Measurements from ENCODE around the gene CREBBP. TPM values are rescaled to one million over a fixed set of nuclear protein-coding genes. Genes with fewer than 3 reads are reported as not detected.

The CREBBP gene
- polyA plus RNA-seq, 2 of the 4 experiments (the other 2 are of a cell fraction): 8.0 to 13.4 TPM

GRCh38 chr16:3829631-3830536 is 50.6 kb downstream of the CREBBP start:
- DNase-seq (ENCODE audit: low read depth in 1 of 2, low spot score in 1 of 2) (no peak), ATAC-seq (no peak), FAIRE-seq (no peak)
- WGBS (ENCODE audit: missing lambda C conversion rate): 79% methylated on average over 6 of the region's 6 CpGs
- Histone ChIP-seq H3K9me3 (peaks cover 14% of the 10 kb centered on the region), H3K27ac (no peak overlapping the region), H3K4me1 (peaks cover 12% of the 10 kb centered on the region; the same call in 1 of the 3 replicates), H3K4me3 (no peak overlapping the region), H3K4me2 (no peak overlapping the region)
- TF ChIP-seq NR3C1 (IDR thresholded peaks at IDR 0.05) (no peak), MAFK (IDR thresholded peaks at IDR 0.05; ENCODE audit: partially characterized antibody) (no peak), SMC3 (IDR thresholded peaks at IDR 0.05) (no peak), GATA3 (IDR thresholded peaks at IDR 0.05; ENCODE audit: borderline replicate concordance) (no peak), CBX8 (IDR thresholded peaks at IDR 0.05) (no peak), JUNB (IDR thresholded peaks at IDR 0.05) (no peak), RNF2 (IDR thresholded peaks at IDR 0.05; ENCODE audit: borderline replicate concordance, low read depth) (no peak), POLR2AphosphoS2 (conservative IDR thresholded peaks at IDR 0.05; ENCODE audit: low read length) (no peak), CHD4 (IDR thresholded peaks at IDR 0.05; ENCODE audit: borderline replicate concordance) (no peak), USF2 (IDR thresholded peaks at IDR 0.05) (no peak), HDAC2 (IDR thresholded peaks at IDR 0.05) (no peak), NFE2L2 (conservative IDR thresholded peaks at IDR 0.05; ENCODE audit: low read length) (no peak), RCOR1 (IDR thresholded peaks at IDR 0.05; ENCODE audit: low read depth, low read length) (no peak), HES2 (IDR thresholded peaks at IDR 0.05) (no peak)
- POLR2A ChIA-PET: no interaction called here
- CTCF ChIA-PET: no interaction called here

- 88% methylated on average over 4 of the region's 4 CpGs for WGBS (ENCODE audit: missing lambda C conversion rate)
Observed at GRCh38 chr16:3825940-3826339, 54.6 kb downstream of the CREBBP start.

More at GRCh38 chr16:3825940-3826339, 54.6 kb downstream of the CREBBP start:
- POLR2A ChIA-PET: no interaction called here
- ATAC-seq (no peak), FAIRE-seq (no peak), DNase-seq (ENCODE audit: low read depth in 1 of 2, low spot score in 1 of 2) (no peak)
- H3K4me3 ChIP-seq: no peak overlapping the region
- CTCF ChIA-PET: no interaction called here
- no peak for TF ChIP-seq GATA3 (IDR thresholded peaks at IDR 0.05; ENCODE audit: borderline replicate concordance)
- TF ChIP-seq RARB (CRISPR knock-in tag; IDR thresholded peaks at IDR 0.05): no peak
- TF ChIP-seq RAD21 (conservative IDR thresholded peaks at IDR 0.05 in 1 of 2, IDR thresholded peaks at IDR 0.05 in 1 of 2): no peak
- no peak for TF ChIP-seq CHD2 (IDR thresholded peaks at IDR 0.05; ENCODE audit: low read length, partially characterized antibody)
- TF ChIP-seq CTCF (IDR thresholded peaks at IDR 0.05): no peak
- no peak for TF ChIP-seq ZSCAN20 (CRISPR knock-in tag; IDR thresholded peaks at IDR 0.05)
- no peak for TF ChIP-seq ZFP36 (IDR thresholded peaks at IDR 0.05; ENCODE audit: borderline replicate concordance, partially characterized antibody)
- TF ChIP-seq SMC3 (IDR thresholded peaks at IDR 0.05): no peak
- TF ChIP-seq ZNF302 (CRISPR knock-in tag; IDR thresholded peaks at IDR 0.05): no peak
- TF ChIP-seq KDM5A (IDR thresholded peaks at IDR 0.05): no peak
- TF ChIP-seq MAX (IDR thresholded peaks at IDR 0.05): no peak
- TF ChIP-seq EHMT2 (IDR thresholded peaks at IDR 0.05; ENCODE audit: low read depth): no peak
- no peak for TF ChIP-seq POLR2AphosphoS2 (conservative IDR thresholded peaks at IDR 0.05; ENCODE audit: low read length)
- no peak for TF ChIP-seq BHLHE40 (IDR thresholded peaks at IDR 0.05; ENCODE audit: low read depth, low read length)
- TF ChIP-seq HOXB5 (CRISPR knock-in tag; IDR thresholded peaks at IDR 0.05): no peak
- no peak for TF ChIP-seq USF2 (IDR thresholded peaks at IDR 0.05)
- no peak for TF ChIP-seq HEYL (CRISPR knock-in tag; IDR thresholded peaks at IDR 0.05)
- H3K4me1 ChIP-seq: peaks cover 27% of the 10 kb centered on the region; the same call in 2 of the 3 replicates
- H3K4me2 ChIP-seq: no peak overlapping the region
- no peaks in the 10 kb centered on the region for H3K9me3 ChIP-seq
- H3K27ac ChIP-seq: no peak overlapping the region

Data from A549 (cell line).